GM12865 (cell line): ENCODE measurements around the gene LLPH.

ENCODE experiments used
- DNase-seq: peaks from one replicate; pipeline ENCODE4 v3.0.0; 2010; ENCODE audit warnings: low read depth
- H3K4me3 ChIP-seq: 2 replicates; pipeline ENCODE4 v1.5.1; 2011; ENCODE audit warnings: mild to moderate bottlenecking, low read depth, low read length, control low read depth
- TF ChIP-seq, protein P1 (sequence below): IDR thresholded peaks from 2 replicates; pipeline ENCODE4 v1.5.1; 2011; ENCODE audit warnings: low read length, control low read depth, low read depth, inconsistent platforms; ENCODE audit not compliant: insufficient read depth; ENCODE audit errors: missing control alignments

LLPH gene

DNA sequence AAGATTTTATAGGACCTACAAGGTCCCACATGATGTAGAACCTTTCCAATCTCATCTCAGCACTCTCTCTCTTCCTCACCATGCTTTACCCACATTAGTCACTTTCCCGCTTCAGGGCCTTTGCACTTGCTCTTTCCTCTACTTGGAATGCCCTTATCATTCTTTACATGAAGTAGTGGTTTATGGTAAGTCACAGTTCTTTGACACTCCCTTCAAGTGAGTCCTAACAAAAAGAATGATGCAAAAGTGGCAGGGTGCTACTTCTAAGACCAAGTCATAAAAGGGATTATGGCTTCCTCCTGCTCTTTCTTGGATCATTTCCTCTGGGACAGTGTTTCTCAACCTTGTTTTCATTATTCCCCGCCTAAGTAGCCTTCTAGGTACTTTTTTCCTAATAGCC is 26.1 kb upstream of the LLPH start:
- no peak for DNase-seq
- TF ChIP-seq, protein P1, sequence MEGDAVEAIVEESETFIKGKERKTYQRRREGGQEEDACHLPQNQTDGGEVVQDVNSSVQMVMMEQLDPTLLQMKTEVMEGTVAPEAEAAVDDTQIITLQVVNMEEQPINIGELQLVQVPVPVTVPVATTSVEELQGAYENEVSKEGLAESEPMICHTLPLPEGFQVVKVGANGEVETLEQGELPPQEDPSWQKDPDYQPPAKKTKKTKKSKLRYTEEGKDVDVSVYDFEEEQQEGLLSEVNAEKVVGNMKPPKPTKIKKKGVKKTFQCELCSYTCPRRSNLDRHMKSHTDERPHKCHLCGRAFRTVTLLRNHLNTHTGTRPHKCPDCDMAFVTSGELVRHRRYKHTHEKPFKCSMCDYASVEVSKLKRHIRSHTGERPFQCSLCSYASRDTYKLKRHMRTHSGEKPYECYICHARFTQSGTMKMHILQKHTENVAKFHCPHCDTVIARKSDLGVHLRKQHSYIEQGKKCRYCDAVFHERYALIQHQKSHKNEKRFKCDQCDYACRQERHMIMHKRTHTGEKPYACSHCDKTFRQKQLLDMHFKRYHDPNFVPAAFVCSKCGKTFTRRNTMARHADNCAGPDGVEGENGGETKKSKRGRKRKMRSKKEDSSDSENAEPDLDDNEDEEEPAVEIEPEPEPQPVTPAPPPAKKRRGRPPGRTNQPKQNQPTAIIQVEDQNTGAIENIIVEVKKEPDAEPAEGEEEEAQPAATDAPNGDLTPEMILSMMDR = no peak
- H3K4me3 ChIP-seq = no peak overlapping the region

DNA sequence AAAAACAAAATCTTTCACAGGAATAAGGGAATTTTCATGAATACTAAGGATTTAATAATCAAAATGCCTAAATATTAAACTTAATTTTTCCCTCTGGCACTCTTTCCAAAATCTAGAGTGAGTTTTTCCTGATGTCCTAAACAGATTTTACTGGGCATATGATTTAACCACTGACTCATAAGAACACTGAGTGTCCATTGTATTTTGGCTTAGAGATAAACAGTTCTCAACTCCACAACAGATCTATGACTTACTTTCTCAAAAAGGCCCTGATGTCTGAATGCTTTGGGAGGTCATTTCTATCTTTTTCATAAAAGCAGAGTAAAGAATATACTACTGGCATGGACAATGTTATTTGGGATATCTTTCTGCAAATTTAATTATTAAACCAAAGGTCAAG is 24.2 kb upstream of the LLPH start:
- no peak for DNase-seq
- TF ChIP-seq, protein P1 = no peak
- no peak overlapping the region for H3K4me3 ChIP-seq

DNA sequence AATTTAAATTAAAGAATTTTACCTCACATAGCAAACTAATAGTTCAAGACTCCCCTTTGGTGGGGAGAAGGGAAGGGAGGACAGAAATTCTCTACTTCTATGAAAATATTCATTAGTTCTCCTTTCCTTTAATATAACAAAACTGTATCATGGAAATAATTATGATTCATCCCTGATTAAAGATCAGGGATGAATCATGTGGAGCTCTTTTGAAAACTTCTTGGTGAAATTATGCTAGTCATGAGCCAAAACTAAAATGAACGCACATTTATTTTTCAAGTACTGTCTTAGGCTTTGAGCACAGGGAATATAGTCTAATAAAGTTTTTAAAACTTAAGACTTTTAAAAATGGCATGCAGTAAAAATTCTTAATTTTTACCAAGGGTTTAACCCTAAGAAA is 22.2 kb upstream of the LLPH start:
- TF ChIP-seq, protein P1 = no peak
- H3K4me3 ChIP-seq = no peak overlapping the region
- no peak for DNase-seq

DNA sequence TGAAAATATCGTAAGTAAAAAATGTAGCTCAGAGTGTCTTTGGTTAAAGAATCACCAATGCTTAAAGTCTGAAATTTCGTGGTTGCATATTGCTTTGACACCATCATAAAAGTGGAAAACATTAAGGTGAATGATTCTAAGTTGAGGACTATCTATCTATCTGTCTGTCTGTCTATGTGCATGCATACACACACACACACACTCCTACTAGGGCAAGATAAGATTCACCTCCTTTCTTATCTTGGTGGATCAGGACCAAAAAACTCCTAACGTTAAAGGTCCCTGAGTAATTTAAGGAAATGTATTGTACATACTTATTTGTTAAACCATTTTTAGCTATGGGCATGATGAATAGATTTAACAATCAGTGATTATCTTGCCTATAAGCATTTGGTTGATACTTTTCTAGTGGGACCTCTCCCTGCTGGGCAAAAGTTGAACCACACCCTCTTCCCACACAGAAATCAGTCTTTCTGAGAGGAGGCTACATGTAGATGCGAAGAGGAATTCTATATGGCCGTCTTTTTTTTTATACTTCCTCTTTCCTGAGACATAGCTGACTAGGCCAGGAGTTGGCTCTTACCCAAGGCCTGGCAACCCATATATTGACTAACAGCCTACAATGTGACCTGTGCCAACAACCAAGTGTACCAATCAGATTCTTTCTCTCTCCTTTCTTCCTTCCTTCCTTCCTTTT is 19.3 kb upstream of the LLPH start:
- TF ChIP-seq, protein P1 = no peak
- DNase-seq = no peak
- H3K4me3 ChIP-seq = no peak overlapping the region

DNA sequence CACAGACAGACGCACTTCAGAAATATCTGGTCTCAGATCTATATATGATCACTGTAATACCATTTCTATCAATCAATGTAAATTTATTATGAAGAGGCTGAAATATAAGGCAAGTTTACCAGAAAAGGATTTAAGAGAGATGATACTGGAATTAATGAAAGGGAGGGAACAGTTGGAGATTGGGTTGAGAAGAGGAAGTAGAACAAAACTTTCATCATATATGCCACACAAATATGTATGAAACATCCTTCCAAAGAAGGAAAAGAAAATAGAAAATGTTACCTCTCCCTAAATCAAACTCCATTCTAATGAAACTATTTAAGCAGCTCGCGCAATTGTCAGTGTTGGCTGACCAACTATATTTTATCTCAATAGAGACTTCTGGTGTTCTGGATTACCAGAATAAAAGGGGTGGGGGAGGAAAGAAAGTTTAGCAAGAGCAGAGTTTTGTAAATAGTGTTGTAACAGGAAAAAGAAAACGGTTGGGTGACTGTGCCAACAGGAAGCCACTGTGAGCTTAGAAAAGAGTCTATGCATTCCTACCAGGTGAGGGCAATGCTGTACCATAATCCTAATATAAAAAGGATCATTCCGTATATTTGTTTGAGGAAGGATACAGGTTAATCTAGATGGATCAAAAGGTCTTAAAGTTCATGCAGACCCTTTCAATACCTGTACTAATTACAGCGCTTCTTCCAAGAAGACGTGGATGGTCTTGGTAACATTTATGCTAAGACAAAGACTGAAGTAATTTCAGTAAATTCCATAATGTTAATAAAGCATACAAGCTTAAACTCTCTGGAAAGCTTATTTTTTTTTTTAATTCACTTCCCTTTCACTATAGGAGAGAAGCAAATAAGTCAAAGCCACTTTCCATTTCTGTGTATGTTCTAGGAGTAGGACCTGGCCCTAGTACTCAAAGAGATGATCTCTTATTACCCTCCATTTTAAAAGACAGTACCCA is 14.5 kb upstream of the LLPH start:
- no peak overlapping the region for H3K4me3 ChIP-seq
- DNase-seq = peak; percentile 17
- TF ChIP-seq, protein P1 = no peak

DNA sequence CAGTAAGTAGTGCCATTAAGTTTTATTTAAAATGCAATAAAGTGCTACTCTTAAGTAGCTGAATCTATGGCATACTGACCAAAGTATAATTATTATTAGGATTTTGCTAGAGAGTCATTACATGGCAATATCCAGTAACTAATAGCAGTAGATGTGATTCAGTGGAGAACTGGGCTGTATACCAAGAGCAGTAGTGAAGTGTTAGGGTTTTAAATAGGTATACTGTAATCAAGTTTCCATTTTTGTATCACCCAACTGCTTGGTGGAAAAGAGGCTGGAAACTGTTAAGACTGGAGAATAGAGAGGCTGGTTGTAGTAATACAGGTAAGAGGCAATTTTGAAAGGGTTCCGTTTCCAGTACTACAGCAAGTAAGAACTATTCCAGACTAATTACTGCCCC is 13.3 kb upstream of the LLPH start:
- no peak overlapping the region for H3K4me3 ChIP-seq
- DNase-seq = no peak
- TF ChIP-seq, protein P1 = no peak

DNA sequence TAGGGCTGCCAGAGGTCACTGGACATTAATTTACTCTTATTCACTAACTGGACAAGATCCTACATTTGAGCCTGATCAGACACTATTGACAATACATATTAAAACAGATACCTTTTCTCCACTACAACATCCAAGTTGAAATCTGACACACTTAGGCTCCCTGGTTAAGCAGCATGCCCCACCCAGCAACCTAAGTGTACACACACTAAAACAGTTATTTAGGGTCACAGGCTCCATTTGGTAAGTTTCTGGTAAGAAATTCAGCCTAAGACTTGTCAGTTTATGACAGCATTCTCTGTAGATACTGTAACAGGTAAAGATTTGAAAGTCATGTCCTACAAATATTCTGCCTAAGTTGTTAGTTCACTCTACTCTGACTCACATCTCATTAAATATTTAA is 12.3 kb upstream of the LLPH start:
- no peak for DNase-seq
- no peak overlapping the region for H3K4me3 ChIP-seq
- TF ChIP-seq, protein P1 = no peak
